ENCODE measurements around the gene TNFRSF1A.

DNA sequence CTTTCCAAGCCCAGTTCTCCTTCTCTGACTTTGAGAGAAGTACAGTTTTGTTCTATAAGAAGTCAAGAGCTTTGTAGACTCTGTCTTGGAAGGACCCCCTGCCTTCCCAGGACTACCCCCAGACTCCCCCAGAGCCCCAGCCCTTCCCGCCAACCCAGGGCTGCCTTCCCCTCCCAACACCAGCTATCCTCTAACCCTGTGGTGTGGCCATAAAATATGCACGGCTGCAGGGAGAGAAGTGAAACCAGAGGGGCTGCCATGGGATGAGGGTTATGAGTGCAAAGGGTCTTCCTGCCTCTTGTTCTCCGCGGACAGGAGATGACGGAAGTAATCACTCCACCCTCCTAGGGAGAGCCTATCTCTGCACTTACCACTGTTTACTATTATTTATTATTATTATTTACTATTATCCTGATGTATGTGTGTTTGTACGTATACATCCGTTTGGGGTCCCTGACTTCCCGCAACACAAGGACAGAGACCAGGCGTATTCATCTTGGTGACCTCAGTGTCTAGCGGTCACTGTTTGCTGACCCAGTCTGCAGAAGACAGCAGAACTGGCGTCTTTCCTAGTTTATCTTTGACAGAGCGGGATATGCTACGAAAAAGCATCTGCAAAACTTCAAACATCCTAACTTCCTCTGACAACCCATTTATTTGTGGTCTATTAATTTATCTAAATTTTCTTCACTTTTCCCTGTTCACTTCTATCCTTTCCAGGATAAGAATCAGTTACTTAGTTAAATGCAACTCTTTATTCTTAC is 37.0 kb upstream of the TNFRSF1A start:
- TF ChIP-seq, protein P1, sequence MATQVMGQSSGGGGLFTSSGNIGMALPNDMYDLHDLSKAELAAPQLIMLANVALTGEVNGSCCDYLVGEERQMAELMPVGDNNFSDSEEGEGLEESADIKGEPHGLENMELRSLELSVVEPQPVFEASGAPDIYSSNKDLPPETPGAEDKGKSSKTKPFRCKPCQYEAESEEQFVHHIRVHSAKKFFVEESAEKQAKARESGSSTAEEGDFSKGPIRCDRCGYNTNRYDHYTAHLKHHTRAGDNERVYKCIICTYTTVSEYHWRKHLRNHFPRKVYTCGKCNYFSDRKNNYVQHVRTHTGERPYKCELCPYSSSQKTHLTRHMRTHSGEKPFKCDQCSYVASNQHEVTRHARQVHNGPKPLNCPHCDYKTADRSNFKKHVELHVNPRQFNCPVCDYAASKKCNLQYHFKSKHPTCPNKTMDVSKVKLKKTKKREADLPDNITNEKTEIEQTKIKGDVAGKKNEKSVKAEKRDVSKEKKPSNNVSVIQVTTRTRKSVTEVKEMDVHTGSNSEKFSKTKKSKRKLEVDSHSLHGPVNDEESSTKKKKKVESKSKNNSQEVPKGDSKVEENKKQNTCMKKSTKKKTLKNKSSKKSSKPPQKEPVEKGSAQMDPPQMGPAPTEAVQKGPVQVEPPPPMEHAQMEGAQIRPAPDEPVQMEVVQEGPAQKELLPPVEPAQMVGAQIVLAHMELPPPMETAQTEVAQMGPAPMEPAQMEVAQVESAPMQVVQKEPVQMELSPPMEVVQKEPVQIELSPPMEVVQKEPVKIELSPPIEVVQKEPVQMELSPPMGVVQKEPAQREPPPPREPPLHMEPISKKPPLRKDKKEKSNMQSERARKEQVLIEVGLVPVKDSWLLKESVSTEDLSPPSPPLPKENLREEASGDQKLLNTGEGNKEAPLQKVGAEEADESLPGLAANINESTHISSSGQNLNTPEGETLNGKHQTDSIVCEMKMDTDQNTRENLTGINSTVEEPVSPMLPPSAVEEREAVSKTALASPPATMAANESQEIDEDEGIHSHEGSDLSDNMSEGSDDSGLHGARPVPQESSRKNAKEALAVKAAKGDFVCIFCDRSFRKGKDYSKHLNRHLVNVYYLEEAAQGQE (IDR thresholded peaks at IDR 0.05) = no peak
- TF ChIP-seq, protein P2, sequence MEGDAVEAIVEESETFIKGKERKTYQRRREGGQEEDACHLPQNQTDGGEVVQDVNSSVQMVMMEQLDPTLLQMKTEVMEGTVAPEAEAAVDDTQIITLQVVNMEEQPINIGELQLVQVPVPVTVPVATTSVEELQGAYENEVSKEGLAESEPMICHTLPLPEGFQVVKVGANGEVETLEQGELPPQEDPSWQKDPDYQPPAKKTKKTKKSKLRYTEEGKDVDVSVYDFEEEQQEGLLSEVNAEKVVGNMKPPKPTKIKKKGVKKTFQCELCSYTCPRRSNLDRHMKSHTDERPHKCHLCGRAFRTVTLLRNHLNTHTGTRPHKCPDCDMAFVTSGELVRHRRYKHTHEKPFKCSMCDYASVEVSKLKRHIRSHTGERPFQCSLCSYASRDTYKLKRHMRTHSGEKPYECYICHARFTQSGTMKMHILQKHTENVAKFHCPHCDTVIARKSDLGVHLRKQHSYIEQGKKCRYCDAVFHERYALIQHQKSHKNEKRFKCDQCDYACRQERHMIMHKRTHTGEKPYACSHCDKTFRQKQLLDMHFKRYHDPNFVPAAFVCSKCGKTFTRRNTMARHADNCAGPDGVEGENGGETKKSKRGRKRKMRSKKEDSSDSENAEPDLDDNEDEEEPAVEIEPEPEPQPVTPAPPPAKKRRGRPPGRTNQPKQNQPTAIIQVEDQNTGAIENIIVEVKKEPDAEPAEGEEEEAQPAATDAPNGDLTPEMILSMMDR (IDR thresholded peaks at IDR 0.05; ENCODE audit: low read depth, low read length, missing input control) = no peak
- peak; percentile 19 for TF ChIP-seq SP1 (IDR thresholded peaks at IDR 0.05)
- TF ChIP-seq, protein P3, sequence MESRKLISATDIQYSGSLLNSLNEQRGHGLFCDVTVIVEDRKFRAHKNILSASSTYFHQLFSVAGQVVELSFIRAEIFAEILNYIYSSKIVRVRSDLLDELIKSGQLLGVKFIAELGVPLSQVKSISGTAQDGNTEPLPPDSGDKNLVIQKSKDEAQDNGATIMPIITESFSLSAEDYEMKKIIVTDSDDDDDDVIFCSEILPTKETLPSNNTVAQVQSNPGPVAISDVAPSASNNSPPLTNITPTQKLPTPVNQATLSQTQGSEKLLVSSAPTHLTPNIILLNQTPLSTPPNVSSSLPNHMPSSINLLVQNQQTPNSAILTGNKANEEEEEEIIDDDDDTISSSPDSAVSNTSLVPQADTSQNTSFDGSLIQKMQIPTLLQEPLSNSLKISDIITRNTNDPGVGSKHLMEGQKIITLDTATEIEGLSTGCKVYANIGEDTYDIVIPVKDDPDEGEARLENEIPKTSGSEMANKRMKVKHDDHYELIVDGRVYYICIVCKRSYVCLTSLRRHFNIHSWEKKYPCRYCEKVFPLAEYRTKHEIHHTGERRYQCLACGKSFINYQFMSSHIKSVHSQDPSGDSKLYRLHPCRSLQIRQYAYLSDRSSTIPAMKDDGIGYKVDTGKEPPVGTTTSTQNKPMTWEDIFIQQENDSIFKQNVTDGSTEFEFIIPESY (IDR thresholded peaks at IDR 0.05) = no peak
- no peak for TF ChIP-seq YY1 (IDR thresholded peaks at IDR 0.05)
- no peak for TF ChIP-seq RAD21 (IDR thresholded peaks at IDR 0.05)
- TF ChIP-seq GABPA (IDR thresholded peaks at IDR 0.05 in 1 of 2, conservative IDR thresholded peaks at IDR 0.05 in 1 of 2) = no peak
- no peak for TF ChIP-seq TAF1 (conservative IDR thresholded peaks at IDR 0.05)
- TF ChIP-seq, protein P4, sequence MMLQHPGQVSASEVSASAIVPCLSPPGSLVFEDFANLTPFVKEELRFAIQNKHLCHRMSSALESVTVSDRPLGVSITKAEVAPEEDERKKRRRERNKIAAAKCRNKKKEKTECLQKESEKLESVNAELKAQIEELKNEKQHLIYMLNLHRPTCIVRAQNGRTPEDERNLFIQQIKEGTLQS (IDR thresholded peaks at IDR 0.05) = no peak
- no peak for TF ChIP-seq FOXA1 (IDR thresholded peaks at IDR 0.05)

Data from liver (tissue), 3 donors.